GM18951 (cell line): Measurements from ENCODE around the gene TNFAIP3.

Experiments used
- POLR2A ChIP-seq: IDR thresholded peaks from 4 replicates; pipeline ENCODE4 v1.6.1; 2011; ENCODE audit warnings: mild to moderate bottlenecking; ENCODE audit not compliant: insufficient read length, insufficient read depth; ENCODE audit errors: extremely low read depth
- in situ Hi-C: fragments of 300-500 bp; cut with MboI; formaldehyde crosslinking; loops from one replicate; pipeline ENCODE4 v1.12.0; 2022; ENCODE audit warnings: low sequenced_read_pairs, mixed read lengths, inconsistent platforms; ENCODE audit not compliant: unreplicated experiment

Gene TNFAIP3

GRCh38 chr6:137872581-137873115 lies 5.6 kb downstream of the TNFAIP3 start:
- TF ChIP-seq POLR2A = no peak

GRCh38 chr6:137873273-137873762 lies 6.3 kb downstream of the TNFAIP3 start:
- in situ Hi-C loops = no loop called here
- peak; percentile 44 for TF ChIP-seq POLR2A

More at GRCh38 chr6:137872581-137873115, 5.6 kb downstream of the TNFAIP3 start:
- in situ Hi-C loops = no loop called here

DNA sequence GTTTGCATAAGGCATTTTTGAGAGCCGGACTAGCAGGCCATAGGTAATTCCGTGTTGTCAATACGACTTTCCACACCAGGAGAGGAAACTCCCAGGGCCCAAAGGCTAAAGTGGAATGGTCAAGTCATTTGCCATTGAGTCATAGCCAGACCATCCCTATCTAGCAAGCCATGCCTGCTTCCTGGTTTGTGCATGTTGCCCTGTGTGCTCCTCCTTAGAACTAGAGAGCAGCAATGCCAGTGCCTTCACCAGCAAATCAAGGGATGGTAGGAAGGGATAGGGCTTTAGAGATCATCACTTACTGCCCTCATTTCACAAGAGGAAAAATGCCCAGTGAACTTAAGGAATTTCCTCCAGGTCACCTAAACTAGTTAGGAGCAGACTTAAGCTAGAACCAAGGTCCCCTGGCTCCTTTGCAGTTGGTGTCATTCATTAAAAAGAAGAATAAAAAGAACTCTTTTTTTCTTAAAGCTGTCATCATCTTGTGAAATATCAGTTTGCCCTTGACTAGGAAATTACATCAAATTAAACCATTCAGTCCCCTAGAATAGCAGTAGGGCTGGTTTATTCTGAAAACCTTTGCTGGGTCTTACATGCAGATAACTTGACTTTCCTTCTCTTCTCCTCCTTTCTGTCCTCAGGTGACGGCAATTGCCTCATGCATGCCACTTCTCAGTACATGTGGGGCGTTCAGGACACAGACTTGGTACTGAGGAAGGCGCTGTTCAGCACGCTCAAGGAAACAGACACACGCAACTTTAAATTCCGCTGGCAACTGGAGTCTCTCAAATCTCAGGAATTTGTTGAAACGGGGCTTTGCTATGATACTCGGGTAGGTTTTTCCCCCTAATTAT lies 7.4 kb downstream of the TNFAIP3 start:
- no peak for TF ChIP-seq POLR2A
- in situ Hi-C loops = loop anchor here (5.0 kb wide), 1 partner anchor 63 kb away; no protein-coding TSS in a partner anchor

GRCh38 chr6:137875058-137875520 lies 8.0 kb downstream of the TNFAIP3 start:
- peak; percentile 33 for TF ChIP-seq POLR2A
- in situ Hi-C loops = loop anchor here (5.0 kb wide), 1 partner anchor 62 kb away; no protein-coding TSS in a partner anchor

- in situ Hi-C loops = loop anchor here (5.0 kb wide), 1 partner anchor 62 kb away; no protein-coding TSS in a partner anchor
- TF ChIP-seq POLR2A = no peak
Observed at GRCh38 chr6:137875606-137876005, 8.5 kb downstream of the TNFAIP3 start.

GRCh38 chr6:137876547-137876946 lies 9.5 kb downstream of the TNFAIP3 start:
- in situ Hi-C loops = loop anchor here (5.0 kb wide), 1 partner anchor 61 kb away; no protein-coding TSS in a partner anchor
- no peak for TF ChIP-seq POLR2A

GRCh38 chr6:137877113-137877512 lies 10.1 kb downstream of the TNFAIP3 start:
- TF ChIP-seq POLR2A = no peak
- in situ Hi-C loops = loop anchor here (5.0 kb wide), 1 partner anchor 60 kb away; no protein-coding TSS in a partner anchor

GRCh38 chr6:137877606-137878005 lies 10.5 kb downstream of the TNFAIP3 start:
- in situ Hi-C loops = loop anchor here (5.0 kb wide), 1 partner anchor 60 kb away; no protein-coding TSS in a partner anchor
- TF ChIP-seq POLR2A = no peak

GRCh38 chr6:137878029-137878428 lies 11.0 kb downstream of the TNFAIP3 start:
- TF ChIP-seq POLR2A = no peak
- in situ Hi-C loops = loop anchor here (5.0 kb wide), 1 partner anchor 59 kb away; no protein-coding TSS in a partner anchor

- no peak for TF ChIP-seq POLR2A
- in situ Hi-C loops = loop anchor here (5.0 kb wide), 1 partner anchor 59 kb away; no protein-coding TSS in a partner anchor
Observed at GRCh38 chr6:137878486-137879285, 11.6 kb downstream of the TNFAIP3 start.

DNA sequence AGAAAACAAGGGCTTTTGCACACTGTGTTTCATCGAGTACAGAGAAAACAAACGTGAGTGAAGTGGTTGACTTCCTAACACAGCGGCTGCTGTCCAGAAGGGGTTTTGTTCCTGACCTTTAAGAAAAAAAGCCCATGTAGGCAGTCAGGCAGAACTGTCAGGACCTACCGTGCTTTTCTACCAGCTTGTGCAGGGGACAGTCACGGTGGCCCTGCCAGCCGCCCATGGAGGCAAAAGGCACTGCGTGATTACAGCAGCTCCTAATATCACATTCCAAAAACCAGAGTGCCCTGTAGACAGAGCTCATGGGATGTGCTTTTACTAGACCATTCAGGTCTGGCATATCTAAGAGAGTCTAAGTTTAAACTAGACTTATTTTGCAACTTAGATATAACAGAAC lies 12.2 kb downstream of the TNFAIP3 start:
- in situ Hi-C loops = loop anchor here (5.0 kb wide), 1 partner anchor 58 kb away; no protein-coding TSS in a partner anchor
- peak; percentile 11 for TF ChIP-seq POLR2A

DNA sequence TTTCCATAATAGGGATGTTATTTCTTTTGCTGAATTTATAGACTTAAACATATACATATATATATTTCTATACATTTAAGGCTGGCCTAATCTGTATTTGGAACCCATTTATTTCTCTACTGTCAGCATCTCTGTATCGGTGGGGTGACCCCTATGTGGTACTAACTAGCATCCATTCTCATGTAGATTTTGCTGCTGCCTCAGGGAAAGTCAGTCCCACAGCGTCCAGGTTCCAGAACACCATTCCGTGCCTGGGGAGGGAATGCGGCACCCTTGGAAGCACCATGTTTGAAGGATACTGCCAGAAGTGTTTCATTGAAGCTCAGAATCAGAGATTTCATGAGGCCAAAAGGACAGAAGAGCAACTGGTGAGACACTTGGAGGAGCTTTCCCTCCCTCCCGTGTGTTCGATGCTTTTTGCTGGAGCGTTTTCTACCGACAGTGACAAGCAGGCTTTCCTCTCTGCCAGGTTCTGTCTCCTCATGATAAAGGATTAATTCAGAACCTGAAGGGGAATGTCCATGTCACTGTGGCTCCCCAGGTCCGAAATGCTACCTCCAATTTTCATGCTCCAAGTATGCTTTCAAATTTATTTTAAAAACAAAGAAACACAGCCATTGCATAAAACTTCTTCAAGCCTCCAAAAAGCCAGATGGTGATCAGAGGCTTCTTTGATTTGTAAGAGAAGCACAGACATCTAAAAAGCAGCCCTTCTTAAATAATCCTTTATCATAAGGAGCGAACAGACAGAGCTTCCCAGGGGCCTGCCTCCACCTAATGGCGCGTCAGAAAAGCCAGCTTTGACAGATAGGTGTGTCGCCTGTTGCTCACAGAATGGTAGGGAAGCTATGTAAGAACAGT lies 13.1 kb downstream of the TNFAIP3 start:
- in situ Hi-C loops = loop anchor here (5.0 kb wide), 1 partner anchor 57 kb away; no protein-coding TSS in a partner anchor
- TF ChIP-seq POLR2A = no peak
